H1 (cell line): Measurements from ENCODE around the gene ORC6. TPM values are rescaled to one million over a fixed set of nuclear protein-coding genes. Genes with fewer than 3 reads are reported as not detected.

Source experiments
- BCL11A ChIP-seq, 2 experiments: IDR thresholded peaks; one replicate each; pipeline ENCODE4 v1.6.1; 2011; ENCODE audit warnings: low read depth in 2 of 2, low read length in 2 of 2, mild to moderate bottlenecking in 2 of 2
- SRF ChIP-seq: IDR thresholded peaks from 2 replicates; pipeline ENCODE4 v1.6.1; 2011; ENCODE audit warnings: mild to moderate bottlenecking, low read depth, low read length, moderate library complexity
- TBP ChIP-seq: IDR thresholded peaks from 2 replicates; pipeline ENCODE4 v1.6.1; 2011; ENCODE audit warnings: low read depth, low read length, improper control_type of control experiment
- polyA plus RNA-seq, 7 experiments: library from polyadenylated mRNA; depleted of rRNA in 3 of 7; stranded (reverse) in 5 of 7; unstranded in 2 of 7; fragments of >200 nt in 5 of 7; fragments of 200-250 nt in 2 of 7; gene quantifications; 1 replicate in 5 of 7; 2 replicates in 1 of 7; 4 replicates in 1 of 7; pipeline versions ENCODE4 v1.2.1 to v1.2.3, GENCODE V29; 2011 to 2013; ENCODE audit warnings: missing spikeins in 2 of 7, mixed read lengths in 2 of 7
- total RNA-seq: library from RNA; stranded (reverse); fragmentation: NEBNext Ultra II Directional; extraction: Animal tissue kit (Norgen Biotek cat#: 25700); gene quantifications from 2 replicates; pipeline ENCODE4 v1.2.1, GENCODE V29; 2021

Gene ORC6
- total and polyA plus RNA-seq, 2 of the 8 experiments (the other 6 are each of a cell fraction or from before 2014, with no cell fraction given) = 41.8 to 67.4 TPM

DNA sequence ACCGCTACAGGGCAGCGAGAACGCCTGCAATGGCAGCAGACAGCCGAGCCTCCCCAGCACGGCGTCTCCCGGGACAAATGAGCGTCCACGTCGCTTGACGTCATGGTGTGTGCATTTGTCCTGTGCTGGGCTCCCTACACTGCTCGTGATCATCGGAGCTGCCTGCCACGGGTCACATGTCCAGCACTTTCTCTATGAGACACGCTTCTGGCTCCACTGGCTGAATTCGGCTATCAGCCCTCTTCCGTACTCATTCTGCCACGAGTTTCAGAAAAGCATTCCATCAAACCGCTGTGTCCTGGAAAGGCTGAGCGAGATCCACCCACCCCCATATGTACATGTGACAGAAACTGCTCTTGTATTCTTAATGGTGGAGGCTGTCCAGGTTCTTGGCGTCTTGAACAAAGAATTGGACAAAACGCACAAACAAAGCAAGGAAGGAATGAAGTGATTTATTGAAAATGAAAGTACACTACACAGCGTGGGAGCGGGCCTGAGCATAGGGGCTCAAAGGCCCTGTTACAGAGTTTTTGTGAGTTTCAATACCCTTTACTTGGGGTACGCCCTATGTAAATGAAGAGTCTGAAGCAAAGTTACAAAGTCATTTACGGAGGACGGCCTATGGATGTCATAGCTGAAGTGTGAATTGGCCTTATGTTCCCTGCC is 39.7 kb upstream of the ORC6 start (continued):
- TF ChIP-seq SRF = no peak
- TF ChIP-seq TBP = no peak
- TF ChIP-seq BCL11A (IDR thresholded peaks at IDR 0.05; ENCODE audit: low read depth in 2 of 2, low read length in 2 of 2) = no peak
